K562 (cell line): Measurements from ENCODE around the gene PRKAR2B. TPM values are rescaled to one million over a fixed set of nuclear protein-coding genes. Genes with fewer than 3 reads are reported as not detected.

Experiments used
- CUX1 ChIP-seq: fragments of 200-800 bp; sonication (Bioruptor generic); IDR thresholded peaks from 2 replicates; pipeline ENCODE4 v1.6.1; 2016; ENCODE audit warnings: missing genetic modification characterization, missing compliant biosample characterization
- GTF2A2 ChIP-seq: IDR thresholded peaks from 2 replicates; pipeline ENCODE4 v1.6.1; 2016; ENCODE audit warnings: mild to moderate bottlenecking, missing genetic modification characterization, missing compliant biosample characterization
- LEF1 ChIP-seq: fragments of 450-650 bp; IDR thresholded peaks from 2 replicates; pipeline ENCODE4 v1.6.1; 2016; ENCODE audit warnings: mild to moderate bottlenecking
- MAZ ChIP-seq, 2 experiments: fragments of 450-650 bp in 1 of 2; sonication (generic) in 1 of 2; formaldehyde crosslinking; IDR thresholded peaks in 1 of 2; conservative IDR thresholded peaks in 1 of 2; 2 replicates each; pipeline versions ENCODE4 v1.4.0 to v1.5.0; 2020; ENCODE audit warnings: mild to moderate bottlenecking in 1 of 2, missing genetic modification reagents in 1 of 2
- NR0B1 ChIP-seq: fragments of 450-650 bp; IDR thresholded peaks from one replicate; pipeline ENCODE4 v1.6.1; 2018; ENCODE audit warnings: mild to moderate bottlenecking, moderate library complexity; ENCODE audit not compliant: partially characterized antibody
- NRF1 ChIP-seq, 2 experiments: fragments of 450-650 bp; IDR thresholded peaks in 1 of 2; conservative IDR thresholded peaks in 1 of 2; 2 replicates each; pipeline ENCODE4 v1.6.1; 2014; ENCODE audit warnings: mild to moderate bottlenecking in 2 of 2
- SMARCB1 ChIP-seq: IDR thresholded peaks from 2 replicates; pipeline ENCODE4 v1.6.1; 2011; ENCODE audit warnings: improper control_type of control experiment, low read depth; ENCODE audit not compliant: insufficient read length
- TEAD4 ChIP-seq, 2 experiments: sonication (generic) in 1 of 2; formaldehyde crosslinking in 1 of 2; IDR thresholded peaks; 2 replicates each; pipeline versions ENCODE4 v1.6.1 to v1.8.0; 2012 to 2022; ENCODE audit warnings: borderline replicate concordance in 1 of 2, inconsistent platforms in 1 of 2, low read length in 1 of 2, mild to moderate bottlenecking in 1 of 2, missing genetic modification reagents in 1 of 2
- UBTF ChIP-seq, 2 experiments: IDR thresholded peaks; 2 replicates each; pipeline ENCODE4 v1.6.1; 2012; ENCODE audit warnings: improper control_type of control experiment in 2 of 2, low read depth in 2 of 2, low read length in 2 of 2, borderline replicate concordance in 1 of 2
- XRCC4 ChIP-seq: IDR thresholded peaks from one replicate; pipeline ENCODE4 v1.6.1; 2011; ENCODE audit not compliant: insufficient read depth, insufficient read length; ENCODE audit errors: extremely low read depth
- ZNF143 ChIP-seq: sonication (generic); formaldehyde crosslinking; IDR thresholded peaks from 2 replicates; pipeline ENCODE4 v1.9.0; 2022; ENCODE audit warnings: mild to moderate bottlenecking, missing genetic modification reagents
- ZNF23 ChIP-seq: fragments of 250-450 bp; sonication (Bioruptor Pico); IDR thresholded peaks from 2 replicates; pipeline ENCODE4 v1.4.0; 2020; ENCODE audit warnings: mild to moderate bottlenecking
- polyA plus RNA-seq, 8 experiments: library from polyadenylated mRNA; depleted of rRNA in 4 of 8; stranded (reverse) in 5 of 8; unstranded in 3 of 8; fragments of >200 nt; fragmentation: Nextera tagmentation in 2 of 8; fragmentation: Illumina TruSeq in 1 of 8; extraction: Ambion mirVana in 2 of 8; extraction: Trizol in 1 of 8; gene quantifications; 2 replicates each; pipeline versions ENCODE4 v1.2.1 to v1.2.3, GENCODE V29; 2011 to 2014; ENCODE audit warnings: inconsistent platforms in 1 of 8, missing spikeins in 1 of 8
- total RNA-seq, 7 experiments: library from RNA; depleted of rRNA in 6 of 7; stranded (reverse); fragments of >200 nt in 6 of 7; fragmentation: Illumina TruSeq in 2 of 7; extraction: Trizol in 2 of 7; gene quantifications; 2 replicates each; pipeline versions ENCODE4 v1.2.1 to v1.2.3, GENCODE V29; 2011 to 2021; ENCODE audit warnings: low replicate concordance in 1 of 7

PRKAR2B gene
- total and polyA plus RNA-seq, 9 of the 15 experiments (the other 6 are each of a cell fraction or from before 2014, with no cell fraction given): 59.0 to 173 (median 129) TPM

GRCh38 chr7:107032050-107032449 lies 12.5 kb upstream of the PRKAR2B start (continued):
- TF ChIP-seq CUX1: no peak
- TF ChIP-seq LEF1: peak; percentile 54
- no peak for TF ChIP-seq ZNF23 (CRISPR knock-in tag)
- TF ChIP-seq NRF1 (conservative IDR thresholded peaks at IDR 0.05 in 1 of 2, IDR thresholded peaks at IDR 0.05 in 1 of 2): no peak; a peak in 1 of 4 replicates
- no peak for TF ChIP-seq XRCC4
- 0 out of 4 replicates have a peak, but pooled peaks of 1 of the 2 experiments have one; percentile 25 for TF ChIP-seq UBTF (IDR thresholded peaks at IDR 0.05; ENCODE audit: borderline replicate concordance in 1 of 2, low read depth in 2 of 2, low read length in 2 of 2)
- no peak for TF ChIP-seq GTF2A2
- peak in 1 of 2 experiments; percentile 12; a peak in 1 of 4 replicates for TF ChIP-seq MAZ (CRISPR knock-in tag; conservative IDR thresholded peaks at IDR 0.05 in 1 of 2, IDR thresholded peaks at IDR 0.05 in 1 of 2)
- TF ChIP-seq SMARCB1: peak; percentile 62
- TF ChIP-seq TEAD4 (IDR thresholded peaks at IDR 0.05; ENCODE audit: low read length): peak; percentile 31; the same call in 1 of the 2 replicates
- no peak for TF ChIP-seq TEAD4 (CRISPR knock-in tag; IDR thresholded peaks at IDR 0.05; ENCODE audit: borderline replicate concordance)
- no peak for TF ChIP-seq NR0B1
- TF ChIP-seq ZNF143: no peak
